Activated CD4-positive, alpha-beta T cell treated with anti-CD3 and anti-CD28 coated beads for 1 hour (primary cell): ENCODE results near the gene CYB5B.

Source experiments
- DNase-seq: peaks from one replicate; pipeline ENCODE4 v3.0.0-alpha.2; 2020

The CYB5B gene

DNA sequence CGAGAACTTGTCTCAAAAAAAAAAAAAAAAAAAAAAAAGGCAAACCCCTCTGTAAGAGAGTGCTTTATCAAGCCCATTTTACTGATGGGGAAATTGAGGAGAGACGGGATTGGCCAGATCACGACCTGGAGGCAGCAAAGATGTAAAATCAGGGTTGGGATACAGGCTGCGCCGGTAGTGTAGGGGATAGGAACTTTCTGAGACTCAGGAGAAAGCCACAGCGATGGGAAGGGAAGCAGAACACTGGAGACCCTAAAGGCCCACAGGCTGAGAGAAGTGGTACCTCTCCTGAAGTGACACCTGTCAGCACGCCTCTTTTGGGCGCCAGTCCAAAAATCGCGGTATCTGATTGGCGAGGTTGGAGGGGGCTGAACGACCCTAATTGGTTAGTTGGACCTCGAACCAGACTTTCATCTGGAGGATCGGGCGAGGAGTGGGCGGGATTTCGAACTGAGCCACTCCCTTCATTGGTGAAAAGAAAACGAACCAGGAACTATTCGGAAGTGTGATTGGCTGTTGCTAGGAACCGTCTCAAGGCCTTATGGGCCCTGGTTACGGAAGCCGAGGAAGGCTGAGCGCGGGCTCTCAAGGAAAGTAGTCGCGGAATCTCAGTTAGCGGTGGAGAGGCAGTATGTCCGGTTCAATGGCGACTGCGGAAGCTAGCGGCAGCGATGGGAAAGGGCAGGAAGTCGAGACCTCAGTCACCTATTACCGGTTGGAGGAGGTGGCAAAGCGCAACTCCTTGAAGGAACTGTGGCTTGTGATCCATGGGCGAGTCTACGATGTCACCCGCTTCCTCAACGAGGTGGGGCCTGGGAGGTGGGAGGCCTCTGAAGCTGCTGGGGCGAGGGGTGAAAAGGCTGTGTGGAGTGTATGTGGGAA lies at the start of gene CYB5B:
CYB5B (plus strand) TSS at position 567 of the 882 bp plus-strand sequence; CDS start at position 632, 65 bp downstream.
- DNase-seq, result peak; percentile 90

- no peak for DNase-seq
Measured at GRCh38 chr16:69376393-69377059, 47.9 kb upstream of the CYB5B start.

GRCh38 chr16:69378036-69378435 lies 46.4 kb upstream of the CYB5B start:
- DNase-seq, result no peak

GRCh38 chr16:69378760-69379159 lies 45.7 kb upstream of the CYB5B start:
- DNase-seq, result no peak

GRCh38 chr16:69381231-69381630 lies 43.2 kb upstream of the CYB5B start:
- DNase-seq, result no peak

DNA sequence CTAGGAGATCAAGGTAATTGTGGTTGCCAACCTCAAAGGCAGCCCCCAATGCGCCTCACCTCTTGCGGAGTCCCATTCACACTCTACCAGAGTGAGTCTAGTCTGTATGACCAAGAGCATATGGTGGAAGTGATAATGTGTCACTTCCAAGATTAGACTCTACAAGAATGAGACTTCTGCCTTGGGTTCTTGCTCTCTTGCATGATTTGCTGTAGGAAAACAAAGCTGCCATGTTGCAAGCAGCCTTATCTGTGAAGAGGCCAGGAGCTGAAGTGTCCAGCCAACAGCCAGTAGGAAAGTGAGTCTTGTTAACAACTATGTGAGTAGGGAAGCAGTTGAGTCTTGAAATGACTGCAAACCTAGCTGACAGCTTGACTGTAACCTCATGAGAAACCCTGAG lies 42.0 kb upstream of the CYB5B start:
- DNase-seq, result no peak

DNA sequence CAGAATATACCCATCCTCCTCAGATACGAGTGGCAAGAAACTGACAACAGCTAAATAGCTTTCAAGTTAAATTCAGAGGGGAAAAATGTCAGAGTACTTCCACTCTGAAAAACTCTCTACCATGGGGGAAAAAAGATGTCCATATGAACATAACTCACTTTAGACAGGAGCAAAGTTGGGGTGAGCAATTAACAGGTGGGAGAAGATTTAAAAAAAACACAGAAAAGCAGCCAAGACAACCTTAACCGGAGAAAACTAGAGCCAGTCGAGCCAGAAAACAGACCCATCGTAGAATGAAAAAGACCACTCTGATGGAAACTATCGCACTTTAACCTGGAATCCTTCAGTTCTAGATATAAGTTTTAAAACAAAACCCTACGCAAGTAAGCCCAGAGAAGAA lies 39.4 kb upstream of the CYB5B start:
- no peak for DNase-seq

DNA sequence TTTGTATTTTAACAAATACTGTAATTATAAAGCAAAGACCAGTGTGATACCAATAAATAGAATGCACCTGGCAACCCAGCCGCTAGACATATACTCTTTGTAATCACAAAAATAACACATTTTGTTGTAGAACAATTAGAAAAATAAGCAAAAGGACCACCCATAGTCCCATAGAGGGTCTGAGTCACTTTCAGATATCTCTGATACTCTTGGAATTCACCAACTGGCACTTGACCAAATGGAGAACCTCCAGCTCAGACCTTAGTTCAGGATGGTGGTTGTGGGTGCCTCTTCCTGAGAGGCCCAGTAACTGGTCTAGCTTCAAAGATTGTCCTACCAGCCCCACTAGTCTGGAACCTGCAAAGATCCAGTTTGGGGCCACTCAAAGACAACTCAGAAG lies 37.8 kb upstream of the CYB5B start:
- DNase-seq, result no peak

GRCh38 chr16:69393898-69394849 lies 30.2 kb upstream of the CYB5B start:
- no peak for DNase-seq

DNA sequence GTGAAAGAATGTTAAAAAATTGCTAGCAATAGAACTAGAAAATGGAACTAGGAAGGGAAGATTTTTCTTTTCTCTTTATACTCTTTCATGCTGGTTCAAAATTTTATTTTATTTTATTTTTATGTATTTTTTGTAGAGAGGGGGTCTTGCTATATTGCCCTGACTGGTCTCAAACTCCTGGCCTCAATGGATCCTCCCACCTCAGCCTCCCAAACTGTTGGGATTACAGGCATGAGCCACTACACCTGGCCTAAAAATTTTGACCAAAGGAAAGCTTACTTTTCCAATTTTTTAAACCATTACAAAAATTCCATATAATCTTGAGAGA lies 28.6 kb upstream of the CYB5B start:
- no peak for DNase-seq

GRCh38 chr16:69396187-69397061 lies 28.0 kb upstream of the CYB5B start:
- peak; percentile 43 for DNase-seq

DNA sequence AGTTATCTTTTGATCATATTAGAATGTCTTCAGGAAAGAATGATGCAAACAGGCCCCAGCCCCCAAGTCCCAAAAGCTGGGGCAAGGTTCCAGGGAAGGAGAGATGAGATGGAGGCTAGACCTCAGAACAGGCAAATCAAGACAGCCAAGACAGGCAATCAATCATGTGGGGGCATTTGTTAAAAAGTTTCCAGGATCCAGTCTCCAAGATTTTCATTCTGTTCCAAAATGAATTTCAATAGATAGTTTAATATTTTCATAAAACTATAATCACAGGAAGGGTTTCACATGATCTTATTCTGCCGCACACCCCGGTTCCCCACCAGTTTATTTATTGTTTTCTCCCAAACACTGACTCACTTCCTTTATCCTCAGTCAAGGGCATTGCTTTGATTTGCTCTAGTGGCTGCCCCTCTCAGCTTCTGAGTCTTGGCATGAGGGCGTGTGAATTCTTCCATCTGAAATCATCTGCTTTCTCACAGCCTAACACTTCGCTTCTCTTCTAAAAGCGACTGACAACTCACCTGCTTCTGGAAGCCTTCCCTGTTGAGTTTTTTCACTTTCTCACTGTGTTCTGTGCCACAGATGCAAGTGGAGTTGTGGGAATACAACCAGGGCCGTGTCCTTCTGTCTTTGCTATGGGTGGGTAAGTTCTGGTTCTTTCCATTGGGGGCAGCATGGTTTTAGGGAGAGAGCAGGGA lies 26.4 kb upstream of the CYB5B start:
- DNase-seq, result no peak

GRCh38 chr16:69399361-69399760 lies 25.1 kb upstream of the CYB5B start:
- no peak for DNase-seq

DNA sequence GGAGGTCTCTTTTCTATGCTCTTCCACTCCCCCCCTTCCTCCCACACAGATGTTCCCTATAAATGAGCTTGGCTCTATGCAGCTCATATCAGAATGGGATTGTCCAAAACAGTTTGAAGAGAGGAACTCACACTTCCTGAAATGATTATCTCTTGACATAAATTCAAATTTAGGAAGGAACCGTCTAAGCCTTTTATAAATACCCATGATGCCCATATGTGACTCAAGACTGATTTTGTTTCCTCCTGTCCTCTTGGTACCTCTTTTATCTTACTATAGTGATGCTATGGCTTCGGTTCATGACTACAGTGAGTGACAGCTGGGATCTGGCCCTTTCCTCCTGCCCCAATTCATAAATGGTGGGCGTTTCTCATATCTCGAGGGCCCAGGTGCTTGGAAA lies 22.0 kb upstream of the CYB5B start:
- DNase-seq, result no peak

GRCh38 chr16:69404275-69404805 lies 20.1 kb upstream of the CYB5B start:
- no peak for DNase-seq

DNA sequence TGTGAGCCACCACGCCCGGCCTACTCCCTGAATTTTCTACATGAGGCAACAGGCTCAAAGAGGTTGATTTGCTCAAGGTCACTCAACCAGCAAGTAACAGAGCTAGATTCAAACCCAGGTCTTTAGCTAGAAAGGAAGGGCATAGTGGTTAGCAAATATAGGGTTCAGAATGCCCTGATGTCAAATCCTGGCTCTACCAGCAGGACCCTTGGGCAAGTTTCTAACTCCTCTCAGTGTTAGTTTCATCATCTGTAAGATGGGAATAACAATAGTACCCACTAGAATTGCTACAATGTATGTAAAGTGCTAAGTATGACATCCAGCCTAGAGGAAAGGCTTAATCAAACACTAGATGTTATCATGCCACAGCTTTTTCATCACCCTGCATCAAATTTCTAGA lies 19.1 kb upstream of the CYB5B start:
- no peak for DNase-seq

DNA sequence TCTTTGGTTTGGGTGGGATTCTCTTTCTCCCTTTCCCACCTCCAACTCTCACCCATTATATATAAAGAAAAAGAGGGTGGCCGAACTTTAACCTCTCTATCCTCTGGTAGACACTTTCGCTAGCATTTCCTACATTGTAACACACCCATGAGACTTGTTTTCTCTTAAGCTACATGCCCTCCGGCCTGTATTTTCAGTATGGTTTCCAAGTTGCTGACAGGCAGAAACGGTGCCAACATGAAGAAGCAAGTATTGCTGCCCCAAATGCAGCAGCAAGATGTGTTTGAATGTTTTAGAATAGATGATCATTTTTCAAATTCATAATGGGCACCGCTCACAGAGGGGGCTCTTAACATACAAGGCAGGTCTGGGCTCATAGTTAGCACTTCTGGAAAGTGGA lies 18.7 kb upstream of the CYB5B start:
- no peak for DNase-seq

DNA sequence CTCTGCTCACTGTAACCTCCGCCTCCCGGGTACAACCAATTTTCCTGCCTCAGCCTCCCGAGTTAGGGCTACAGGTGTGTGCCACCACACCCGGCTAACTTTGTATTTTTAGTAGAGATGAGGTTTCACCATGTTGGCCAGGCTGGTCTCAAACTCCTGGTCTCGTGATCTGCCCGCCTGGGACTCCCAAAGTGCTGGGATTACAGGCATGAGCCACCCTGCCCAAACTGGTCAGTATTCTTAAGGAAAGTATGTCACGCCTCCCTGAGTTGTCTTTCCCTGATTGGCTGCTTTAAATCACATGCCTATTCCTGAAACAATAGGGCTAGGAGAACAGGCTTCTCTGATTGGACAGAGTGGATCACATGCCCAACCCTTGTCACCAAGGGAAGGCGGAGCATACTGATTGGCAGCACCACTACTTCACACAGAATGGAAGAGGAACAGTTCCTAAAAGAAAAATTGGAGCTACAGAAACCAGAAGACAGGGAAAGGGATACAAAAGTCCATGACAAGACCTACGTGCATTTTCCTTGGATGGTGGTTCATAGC lies 17.6 kb upstream of the CYB5B start:
- no peak for DNase-seq

GRCh38 chr16:69407702-69408323 lies 16.6 kb upstream of the CYB5B start:
- no peak for DNase-seq

DNA sequence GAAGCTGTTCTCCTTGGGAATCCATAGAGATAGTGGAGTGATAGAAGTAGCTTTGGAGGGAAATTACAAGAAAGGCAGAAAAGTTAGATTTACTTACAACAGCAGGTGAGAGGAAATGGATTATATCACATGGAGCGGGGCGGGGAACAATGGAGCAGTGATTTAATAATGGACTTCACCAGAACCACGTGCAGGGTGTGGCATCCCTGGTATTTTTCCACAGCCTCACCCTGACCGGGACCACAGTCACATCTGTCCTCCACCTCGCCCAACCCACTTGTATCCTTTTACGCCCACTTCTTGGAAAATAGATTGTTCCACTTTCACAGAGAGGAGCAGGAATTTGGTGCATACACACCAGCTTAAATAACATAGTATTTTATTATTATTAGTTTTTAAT lies 15.9 kb upstream of the CYB5B start:
- no peak for DNase-seq
